ENCODE results near the gene KLHDC1.

Gene KLHDC1

GRCh38 chr14:49792618-49793017, 99.7 kb downstream of the KLHDC1 start:
- DNase-seq = no peak

GRCh38 chr14:49796025-49796424, 103.1 kb downstream of the KLHDC1 start:
- DNase-seq = no peak
